HG03521 (cell line): ENCODE data around the gene ZNF750.

Experiments used
- ATAC-seq: cut with Tn5 transposase; IDR thresholded peaks from one replicate; pipeline ENCODE4 v1.9.1; 2021; ENCODE audit warnings: mild to moderate bottlenecking, moderate library complexity; ENCODE audit not compliant: unreplicated experiment

ZNF750 gene

GRCh38 chr17:82839617-82840292 is at the start of gene ZNF750:
ZNF750 (minus strand) TSS chr17:82840022; CDS start chr17:82832454, 7,568 bp downstream.
- ATAC-seq = no peak

GRCh38 chr17:82888583-82889495 is 49.0 kb upstream of the ZNF750 start:
- no peak for ATAC-seq

GRCh38 chr17:82887255-82888164 is 47.7 kb upstream of the ZNF750 start:
- no peak for ATAC-seq

GRCh38 chr17:82884970-82885353 is 45.1 kb upstream of the ZNF750 start:
- ATAC-seq = no peak

- ATAC-seq = no peak
Observed at GRCh38 chr17:82884341-82884969, 44.6 kb upstream of the ZNF750 start.

GRCh38 chr17:82883419-82884031 is 43.7 kb upstream of the ZNF750 start:
- no peak for ATAC-seq

GRCh38 chr17:82882715-82883418 is 43.0 kb upstream of the ZNF750 start:
- no peak for ATAC-seq

- no peak for ATAC-seq
Observed at GRCh38 chr17:82881900-82882714, 42.3 kb upstream of the ZNF750 start.

- no peak for ATAC-seq
Observed at GRCh38 chr17:82881324-82881823, 41.6 kb upstream of the ZNF750 start.

GRCh38 chr17:82880620-82881323 is 41.0 kb upstream of the ZNF750 start:
- ATAC-seq = no peak

- ATAC-seq = no peak
Observed at GRCh38 chr17:82879241-82879640, 39.4 kb upstream of the ZNF750 start.

- ATAC-seq = no peak
Observed at GRCh38 chr17:82878527-82878926, 38.7 kb upstream of the ZNF750 start.

GRCh38 chr17:82876602-82877379 is 37.0 kb upstream of the ZNF750 start:
- ATAC-seq = no peak

GRCh38 chr17:82876149-82876548 is 36.3 kb upstream of the ZNF750 start:
- no peak for ATAC-seq

- ATAC-seq = no peak
Observed at GRCh38 chr17:82875407-82875856, 35.6 kb upstream of the ZNF750 start.

- ATAC-seq = no peak
Observed at GRCh38 chr17:82874011-82874835, 34.4 kb upstream of the ZNF750 start.
